GM19452 (cell line): ENCODE measurements around the gene KRT27.

Experiments
- ATAC-seq: cut with Tn5 transposase; IDR thresholded peaks from one replicate; pipeline ENCODE4 v1.9.1; 2021; ENCODE audit not compliant: unreplicated experiment

KRT27 gene

DNA sequence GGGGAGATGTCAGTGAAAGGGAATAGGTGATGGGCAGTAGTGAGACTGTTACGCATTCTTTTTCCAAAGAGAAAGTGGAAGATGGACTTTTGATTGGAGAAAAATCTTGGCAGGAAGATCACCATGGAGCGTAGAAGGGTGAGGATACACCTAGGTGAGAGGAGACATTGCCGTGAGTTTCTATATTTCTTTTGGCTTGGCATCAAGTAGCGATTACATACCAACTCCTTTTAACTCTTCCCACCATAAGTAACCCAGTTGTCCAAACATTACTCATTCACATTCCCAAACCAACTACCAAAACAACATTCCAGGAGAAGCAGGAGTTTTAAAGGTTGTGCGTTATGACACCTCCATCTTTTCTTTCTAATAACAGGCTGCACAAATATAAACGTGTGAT is 28.1 kb upstream of the KRT27 start:
- ATAC-seq: no peak

GRCh38 chr17:40809721-40810421 is 27.5 kb upstream of the KRT27 start:
- ATAC-seq: no peak

- ATAC-seq: no peak
Observed at GRCh38 chr17:40806131-40806530, 23.8 kb upstream of the KRT27 start.

DNA sequence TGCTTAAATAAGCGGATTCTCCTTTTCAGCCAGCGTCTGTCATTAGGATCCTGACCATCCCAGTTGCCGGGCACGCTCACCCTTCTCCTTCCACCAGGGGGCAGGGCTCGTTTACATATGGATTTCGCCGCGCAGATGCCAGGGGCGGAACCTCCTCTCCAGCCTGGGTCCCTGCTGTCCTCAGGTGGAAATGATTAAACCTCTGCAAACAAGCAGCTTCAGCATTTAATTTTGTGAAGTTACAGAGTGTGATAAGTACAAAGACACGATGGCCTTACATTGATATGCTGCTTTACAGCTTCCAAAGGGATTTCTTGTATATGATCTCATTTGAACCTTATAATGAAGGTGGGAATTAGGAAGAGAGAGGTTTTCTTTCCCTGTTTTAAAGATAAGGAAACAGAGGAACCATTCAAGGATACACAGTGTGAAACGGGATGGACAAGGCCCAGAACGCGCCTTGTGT is 21.3 kb upstream of the KRT27 start:
- ATAC-seq: no peak

- ATAC-seq: no peak
Observed at GRCh38 chr17:40801157-40801556, 18.8 kb upstream of the KRT27 start.

- ATAC-seq: no peak
Observed at GRCh38 chr17:40800381-40800780, 18.0 kb upstream of the KRT27 start.

GRCh38 chr17:40799859-40800258 is 17.5 kb upstream of the KRT27 start, which contains the start of gene KRT28:
Gene KRT28 (minus strand): TSS chr17:40799959. CDS start chr17:40799893, 66 bp downstream.
- ATAC-seq: no peak

DNA sequence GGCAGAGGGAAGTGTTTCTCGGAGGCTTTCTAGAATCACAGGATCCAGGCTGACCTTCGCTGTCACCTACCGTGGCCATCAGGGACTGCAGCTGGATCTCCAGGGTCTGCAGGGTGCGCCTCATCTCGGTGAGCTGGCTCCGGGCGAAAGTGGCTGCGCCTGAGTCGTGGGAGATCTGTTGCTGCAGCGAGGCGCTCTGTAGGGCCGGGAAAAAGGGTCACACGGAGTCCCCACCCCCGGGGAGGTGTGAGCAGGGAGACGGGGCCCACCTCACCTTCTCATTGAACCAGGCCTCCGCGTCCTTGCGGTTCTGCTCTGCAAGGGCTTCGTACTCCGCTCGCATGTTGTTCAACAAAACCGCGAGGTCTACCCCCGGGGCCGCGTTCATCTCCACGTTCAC is 14.5 kb upstream of the KRT27 start:
- no peak for ATAC-seq

GRCh38 chr17:40795019-40795667 is 12.8 kb upstream of the KRT27 start:
- no peak for ATAC-seq

DNA sequence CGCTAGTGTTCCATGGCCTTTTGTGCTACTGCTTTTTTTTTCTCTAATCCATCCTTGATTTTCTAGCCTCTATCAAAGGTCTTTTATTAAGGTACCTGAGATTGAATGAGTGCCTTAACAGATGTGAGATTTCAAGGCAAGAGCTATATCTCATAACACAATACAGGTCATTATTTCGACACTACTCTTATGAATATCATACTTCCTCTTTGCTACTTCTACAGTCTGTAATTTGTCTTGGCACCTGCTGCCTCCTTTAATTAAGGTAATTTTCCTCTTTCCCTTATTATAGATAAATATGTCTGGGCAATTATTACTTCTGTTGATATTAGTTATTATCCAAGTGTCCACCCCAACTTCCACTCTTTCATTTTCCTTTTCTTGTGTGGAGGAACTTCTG is 12.1 kb upstream of the KRT27 start:
- no peak for ATAC-seq

- no peak for ATAC-seq
Observed at GRCh38 chr17:40793832-40794231, 11.5 kb upstream of the KRT27 start.

DNA sequence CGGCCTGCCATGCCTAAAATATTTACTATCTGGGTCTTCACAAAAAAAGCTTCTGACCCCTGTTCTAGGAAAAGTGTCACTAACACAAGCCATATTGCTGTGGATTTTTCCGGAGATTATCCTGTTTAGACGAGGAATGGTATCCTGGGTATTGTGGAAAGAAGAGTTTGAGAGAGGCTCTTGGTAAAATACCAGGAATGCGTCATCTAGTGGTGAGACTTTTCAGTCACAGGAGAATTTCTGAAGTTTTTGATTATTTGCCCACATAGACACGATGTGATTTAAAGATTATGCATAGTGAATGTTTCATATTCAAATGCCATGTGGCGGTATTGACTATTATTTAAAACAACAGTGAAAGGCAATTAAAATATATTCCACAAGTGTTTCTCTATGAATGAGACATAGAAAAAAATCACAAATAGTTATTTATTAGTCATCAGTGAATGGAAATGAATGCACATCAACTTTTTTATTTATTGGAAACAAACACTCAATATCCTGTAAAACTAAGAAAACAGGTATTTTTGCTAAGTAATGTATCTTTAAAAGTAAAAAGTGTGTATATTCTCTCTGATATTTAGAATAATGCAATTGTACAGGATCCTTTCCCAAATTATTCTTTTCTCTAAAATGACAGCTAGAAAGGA is 9.6 kb upstream of the KRT27 start:
- no peak for ATAC-seq

DNA sequence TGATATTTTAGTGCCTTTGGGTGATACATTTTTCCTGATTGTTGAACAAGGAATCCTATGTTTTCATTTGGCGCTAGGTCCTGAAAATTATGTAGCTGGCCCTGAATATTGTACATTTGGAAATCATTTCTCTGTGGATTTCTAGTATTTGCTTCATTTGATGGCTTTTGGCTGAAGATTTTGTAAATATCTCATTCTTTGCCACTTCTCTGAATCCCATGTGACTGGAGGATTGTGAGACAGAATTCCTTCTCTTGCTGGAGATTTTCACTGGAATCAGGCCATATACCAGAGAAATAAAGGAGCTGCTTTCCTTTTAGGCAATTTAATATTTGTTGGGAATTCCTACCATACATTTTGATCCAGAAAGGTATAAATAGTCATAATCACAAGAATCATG is 8.8 kb upstream of the KRT27 start:
- no peak for ATAC-seq

GRCh38 chr17:40779181-40779909 is 3.0 kb downstream of the KRT27 start:
- no peak for ATAC-seq

GRCh38 chr17:40778461-40778860 is 3.9 kb downstream of the KRT27 start:
- no peak for ATAC-seq

DNA sequence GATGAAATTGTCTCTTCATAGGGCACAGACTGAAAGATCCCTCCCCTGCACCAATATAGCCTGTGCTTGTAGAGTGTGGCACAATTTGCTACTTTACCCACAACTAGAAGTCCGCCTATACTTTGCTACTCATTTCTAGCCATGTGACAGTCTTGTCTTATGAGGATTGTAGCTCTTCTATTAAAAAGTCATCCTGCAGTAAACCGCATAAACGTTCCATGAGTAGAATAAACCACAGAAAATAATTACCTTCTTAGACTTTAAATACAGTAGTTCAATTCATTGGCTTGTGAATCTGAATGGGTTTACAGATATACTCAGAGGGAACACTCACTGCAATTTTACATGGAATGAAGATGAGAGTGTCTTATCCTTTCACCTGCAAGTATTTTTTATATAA is 4.4 kb downstream of the KRT27 start:
- ATAC-seq: no peak

- ATAC-seq: no peak
Observed at GRCh38 chr17:40777459-40777858, 4.9 kb downstream of the KRT27 start.

GRCh38 chr17:40775945-40776344 is 6.4 kb downstream of the KRT27 start:
- no peak for ATAC-seq

GRCh38 chr17:40772101-40772500 is 10.2 kb downstream of the KRT27 start, which contains the start of gene KRT26:
Gene KRT26 (minus strand): TSS chr17:40772201. CDS start chr17:40772113, 88 bp downstream.
- ATAC-seq: no peak

DNA sequence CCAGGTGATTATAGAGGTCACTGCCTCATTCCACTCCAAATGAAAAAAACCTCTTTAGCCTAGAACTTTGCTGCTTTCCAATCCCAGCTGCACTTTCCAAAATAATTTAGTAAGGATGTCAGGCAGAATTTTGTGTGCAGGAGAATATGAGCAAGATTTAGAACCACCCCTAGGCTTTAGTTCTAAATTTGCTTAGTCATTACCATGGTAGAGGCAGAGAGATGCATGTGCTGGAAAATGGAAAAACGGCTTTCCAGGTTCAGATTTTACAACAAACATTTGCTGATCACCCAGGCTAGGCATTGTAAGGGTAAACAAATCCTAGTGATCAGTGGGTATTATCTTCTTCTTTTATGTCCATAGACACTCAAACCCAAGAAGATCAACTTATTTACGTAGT is 16.7 kb downstream of the KRT27 start:
- no peak for ATAC-seq

DNA sequence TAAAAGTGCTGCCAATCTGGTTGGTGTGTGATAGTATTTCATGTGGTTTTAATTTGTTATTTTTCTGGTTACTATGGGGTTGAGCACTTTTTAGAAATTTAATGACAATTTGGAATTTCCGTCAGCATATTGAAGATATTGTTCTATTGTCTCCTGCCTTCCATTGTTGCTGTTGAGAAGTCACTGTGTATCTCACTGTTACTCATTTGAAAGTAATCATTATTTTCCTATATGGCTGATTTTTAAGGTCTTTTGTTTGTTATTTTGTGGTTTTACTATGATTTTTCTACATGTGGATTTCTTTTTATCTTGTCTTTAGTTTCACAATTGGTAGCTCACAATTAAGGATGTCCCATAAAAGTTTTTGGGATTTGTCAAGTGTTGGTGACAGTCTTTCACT is 18.6 kb downstream of the KRT27 start:
- ATAC-seq: no peak
